HCT116 (cell line): ENCODE results near the gene RADIL.

Experiments
- POLR2A ChIP-seq: IDR thresholded peaks from 2 replicates; pipeline ENCODE4 v1.7.0; 2011; ENCODE audit warnings: borderline replicate concordance; ENCODE audit not compliant: insufficient read depth, insufficient read length; ENCODE audit errors: extremely low read depth
- TF ChIP-seq, protein P1 (sequence below), 3 experiments: fragments of 200-600 bp in 1 of 3; sonication (generic) in 1 of 3; IDR thresholded peaks in 2 of 3; conservative IDR thresholded peaks in 1 of 3; 2 replicates each; pipeline ENCODE4 v1.5.1; 2012 to 2017; ENCODE audit warnings: low read depth in 2 of 3, low read length in 2 of 3, antibody characterized with exemption in 1 of 3, borderline replicate concordance in 1 of 3, control low read depth in 1 of 3, mild to moderate bottlenecking in 1 of 3, mixed read lengths in 1 of 3, mixed run types in 1 of 3, moderate library complexity in 1 of 3; ENCODE audit not compliant: insufficient read depth in 1 of 3
- TF ChIP-seq, protein P2 (sequence below): IDR thresholded peaks from 2 replicates; pipeline ENCODE4 v1.6.1; 2012

DNA sequence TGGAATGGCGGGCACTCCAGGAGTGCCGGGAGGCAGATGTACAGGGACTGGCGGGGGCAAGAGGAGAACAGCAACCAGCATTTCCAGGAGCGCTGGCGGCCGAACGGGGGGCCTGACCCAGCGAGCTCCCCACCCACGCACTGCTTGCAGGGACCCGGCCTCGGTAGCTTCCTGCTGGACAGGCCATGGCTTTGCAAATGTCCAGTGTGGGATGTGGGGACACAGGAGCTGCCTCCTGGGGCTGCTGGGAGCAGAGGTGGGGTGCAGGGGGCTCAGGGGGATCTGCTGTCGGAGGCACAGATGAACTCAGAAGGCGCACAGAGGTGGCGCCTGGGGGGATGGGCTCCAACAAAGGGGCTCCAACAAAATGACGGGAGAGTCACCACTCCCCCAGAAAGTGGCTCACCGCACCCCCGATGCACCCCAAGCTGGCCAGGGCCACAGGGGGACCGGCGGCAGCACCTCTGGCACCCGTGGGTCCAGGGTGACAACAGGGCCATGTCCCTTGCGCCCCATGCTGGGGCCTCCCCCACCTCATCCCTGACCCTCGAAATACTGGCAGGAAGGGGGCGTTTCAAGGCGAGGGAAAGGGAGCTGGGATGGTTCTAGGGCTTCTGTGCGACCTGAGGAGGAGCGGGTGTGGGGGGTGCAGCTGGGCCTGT is 67.0 kb downstream of the RADIL start:
- TF ChIP-seq, protein P1, sequence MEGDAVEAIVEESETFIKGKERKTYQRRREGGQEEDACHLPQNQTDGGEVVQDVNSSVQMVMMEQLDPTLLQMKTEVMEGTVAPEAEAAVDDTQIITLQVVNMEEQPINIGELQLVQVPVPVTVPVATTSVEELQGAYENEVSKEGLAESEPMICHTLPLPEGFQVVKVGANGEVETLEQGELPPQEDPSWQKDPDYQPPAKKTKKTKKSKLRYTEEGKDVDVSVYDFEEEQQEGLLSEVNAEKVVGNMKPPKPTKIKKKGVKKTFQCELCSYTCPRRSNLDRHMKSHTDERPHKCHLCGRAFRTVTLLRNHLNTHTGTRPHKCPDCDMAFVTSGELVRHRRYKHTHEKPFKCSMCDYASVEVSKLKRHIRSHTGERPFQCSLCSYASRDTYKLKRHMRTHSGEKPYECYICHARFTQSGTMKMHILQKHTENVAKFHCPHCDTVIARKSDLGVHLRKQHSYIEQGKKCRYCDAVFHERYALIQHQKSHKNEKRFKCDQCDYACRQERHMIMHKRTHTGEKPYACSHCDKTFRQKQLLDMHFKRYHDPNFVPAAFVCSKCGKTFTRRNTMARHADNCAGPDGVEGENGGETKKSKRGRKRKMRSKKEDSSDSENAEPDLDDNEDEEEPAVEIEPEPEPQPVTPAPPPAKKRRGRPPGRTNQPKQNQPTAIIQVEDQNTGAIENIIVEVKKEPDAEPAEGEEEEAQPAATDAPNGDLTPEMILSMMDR (IDR thresholded peaks at IDR 0.05 in 2 of 3, conservative IDR thresholded peaks at IDR 0.05 in 1 of 3; ENCODE audit: borderline replicate concordance in 1 of 3, insufficient read depth in 1 of 3, low read depth in 2 of 3, low read length in 2 of 3): no peak
- no peak for TF ChIP-seq POLR2A
- TF ChIP-seq, protein P2, sequence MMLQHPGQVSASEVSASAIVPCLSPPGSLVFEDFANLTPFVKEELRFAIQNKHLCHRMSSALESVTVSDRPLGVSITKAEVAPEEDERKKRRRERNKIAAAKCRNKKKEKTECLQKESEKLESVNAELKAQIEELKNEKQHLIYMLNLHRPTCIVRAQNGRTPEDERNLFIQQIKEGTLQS: no peak
